Chondrocyte (in vitro differentiated cells): ENCODE data around the gene PTGIS. TPM values are rescaled to one million over a fixed set of nuclear protein-coding genes. Genes with fewer than 3 reads are reported as not detected.

Source experiments
- DNase-seq: peaks from one replicate; pipeline ENCODE4 v3.0.0; 2021; ENCODE audit warnings: mixed read lengths, low spot score
- H3K27ac Mint-ChIP-seq: one replicate; pipeline ENCODE4 v1.8.0; 2021; ENCODE audit warnings: mild to moderate bottlenecking, moderate library complexity, mixed read lengths; ENCODE audit not compliant: unreplicated experiment
- H3K27me3 Mint-ChIP-seq: 2 replicates; pipeline ENCODE4 v1.8.0; 2021; ENCODE audit warnings: low read depth, mixed read lengths
- H3K36me3 Mint-ChIP-seq: 2 replicates; pipeline ENCODE4 v1.8.0; 2021; ENCODE audit warnings: low read depth, mixed read lengths
- H3K4me1 Mint-ChIP-seq: 2 replicates; pipeline ENCODE4 v1.8.0; 2021; ENCODE audit warnings: low read depth, mild to moderate bottlenecking, mixed read lengths
- H3K4me3 Mint-ChIP-seq: one replicate; pipeline ENCODE4 v1.8.0; 2021; ENCODE audit warnings: mild to moderate bottlenecking, moderate library complexity, mixed read lengths; ENCODE audit not compliant: unreplicated experiment
- H3K9me3 Mint-ChIP-seq: 2 replicates; pipeline ENCODE4 v1.8.0; 2021; ENCODE audit warnings: low read depth, mixed read lengths
- total RNA-seq: library from RNA; stranded (reverse); gene quantifications from 3 replicates; pipeline ENCODE4 v1.2.1, GENCODE V29; 2021
- TF ChIP-seq, protein P1 (sequence below): fragments of 200-600 bp; sonication (generic); IDR thresholded peaks from 2 replicates; pipeline ENCODE4 v1.5.0; 2021; ENCODE audit warnings: antibody characterized with exemption, mild to moderate bottlenecking, moderate library complexity

Gene PTGIS
- total RNA-seq, 1 donor from 2014 or later, result 91.5 TPM

DNA sequence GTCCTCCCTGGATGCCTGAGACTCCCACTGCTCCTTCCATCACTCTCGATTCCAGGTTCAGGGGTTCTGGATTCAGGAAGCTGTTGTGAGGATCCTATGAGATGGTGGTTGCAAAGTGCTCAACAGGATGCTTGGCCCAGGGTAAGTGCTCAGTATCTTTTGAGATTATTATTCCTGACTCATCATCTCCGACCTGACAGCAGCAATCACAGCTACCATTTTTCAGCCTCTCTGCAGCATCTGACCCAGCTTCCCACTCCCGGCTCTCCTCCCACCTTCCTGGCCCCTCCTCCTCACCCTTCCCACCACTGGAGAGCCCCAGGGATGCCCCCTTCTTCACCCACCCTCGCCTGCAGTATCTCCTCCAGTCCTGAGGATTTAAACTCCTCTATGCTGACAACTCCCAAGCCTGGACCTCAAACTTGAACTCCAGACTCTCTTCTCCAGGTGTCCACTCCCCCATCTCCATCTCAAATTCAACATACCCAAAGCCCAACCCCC lies 48.7 kb downstream of the PTGIS start:
- H3K4me1 Mint-ChIP-seq, result peaks cover 8% of the 10 kb centered on the region
- no peak overlapping the region for H3K4me3 Mint-ChIP-seq
- H3K36me3 Mint-ChIP-seq, result peaks cover 51% of the 10 kb centered on the region
- H3K27me3 Mint-ChIP-seq, result no peaks in the 10 kb centered on the region
- H3K9me3 Mint-ChIP-seq, result no peaks in the 10 kb centered on the region
- DNase-seq, result no peak
- TF ChIP-seq, protein P1, sequence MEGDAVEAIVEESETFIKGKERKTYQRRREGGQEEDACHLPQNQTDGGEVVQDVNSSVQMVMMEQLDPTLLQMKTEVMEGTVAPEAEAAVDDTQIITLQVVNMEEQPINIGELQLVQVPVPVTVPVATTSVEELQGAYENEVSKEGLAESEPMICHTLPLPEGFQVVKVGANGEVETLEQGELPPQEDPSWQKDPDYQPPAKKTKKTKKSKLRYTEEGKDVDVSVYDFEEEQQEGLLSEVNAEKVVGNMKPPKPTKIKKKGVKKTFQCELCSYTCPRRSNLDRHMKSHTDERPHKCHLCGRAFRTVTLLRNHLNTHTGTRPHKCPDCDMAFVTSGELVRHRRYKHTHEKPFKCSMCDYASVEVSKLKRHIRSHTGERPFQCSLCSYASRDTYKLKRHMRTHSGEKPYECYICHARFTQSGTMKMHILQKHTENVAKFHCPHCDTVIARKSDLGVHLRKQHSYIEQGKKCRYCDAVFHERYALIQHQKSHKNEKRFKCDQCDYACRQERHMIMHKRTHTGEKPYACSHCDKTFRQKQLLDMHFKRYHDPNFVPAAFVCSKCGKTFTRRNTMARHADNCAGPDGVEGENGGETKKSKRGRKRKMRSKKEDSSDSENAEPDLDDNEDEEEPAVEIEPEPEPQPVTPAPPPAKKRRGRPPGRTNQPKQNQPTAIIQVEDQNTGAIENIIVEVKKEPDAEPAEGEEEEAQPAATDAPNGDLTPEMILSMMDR, result no peak
- no peak overlapping the region for H3K27ac Mint-ChIP-seq

DNA sequence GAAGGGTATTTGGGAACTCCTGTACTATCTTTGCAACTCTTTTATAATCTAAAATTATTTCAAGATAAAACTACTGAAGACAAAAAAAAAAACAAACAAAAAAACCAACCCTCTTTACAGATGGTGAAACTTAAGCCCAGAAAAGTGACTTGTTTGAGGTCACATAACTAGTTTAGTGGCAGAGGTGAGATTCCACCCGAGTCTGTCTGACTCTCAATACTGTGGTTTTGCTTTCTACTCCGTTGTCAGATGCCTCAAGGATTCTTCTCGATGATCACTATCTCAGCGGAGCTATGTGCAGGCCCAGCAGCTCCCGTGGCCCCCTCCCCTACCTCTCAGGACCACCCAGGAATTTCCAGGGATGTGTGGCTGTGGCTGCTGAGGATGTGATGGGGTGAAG lies 49.4 kb downstream of the PTGIS start:
- H3K4me3 Mint-ChIP-seq, result no peak overlapping the region
- TF ChIP-seq, protein P1, result no peak
- peaks cover 8% of the 10 kb centered on the region for H3K4me1 Mint-ChIP-seq
- H3K27me3 Mint-ChIP-seq, result no peaks in the 10 kb centered on the region
- peaks cover 51% of the 10 kb centered on the region for H3K36me3 Mint-ChIP-seq
- H3K27ac Mint-ChIP-seq, result no peak overlapping the region
- no peak for DNase-seq
- H3K9me3 Mint-ChIP-seq, result no peaks in the 10 kb centered on the region

DNA sequence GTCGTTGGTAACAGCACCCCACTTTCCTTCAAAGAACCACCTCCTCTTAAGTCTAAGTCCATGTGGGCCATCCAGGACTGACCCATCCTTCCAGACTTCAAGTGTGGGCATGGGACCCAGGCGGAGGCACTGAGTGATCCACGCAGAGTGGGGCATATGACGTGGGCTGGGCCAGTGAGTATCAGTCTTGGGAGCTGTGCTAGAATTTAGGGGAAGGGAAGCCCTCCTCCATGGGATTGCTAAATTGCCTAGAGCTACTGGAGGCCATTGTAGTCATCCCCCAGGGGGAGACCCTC lies 50.2 kb downstream of the PTGIS start:
- TF ChIP-seq, protein P1, result no peak
- Mint-ChIP-seq H3K9me3 (no peaks in the 10 kb centered on the region), H3K27ac (peak overlapping the region; percentile 32), H3K27me3 (no peaks in the 10 kb centered on the region), H3K4me1 (peaks cover 8% of the 10 kb centered on the region), H3K4me3 (no peak overlapping the region), H3K36me3 (peaks cover 50% of the 10 kb centered on the region)
- no peak for DNase-seq

DNA sequence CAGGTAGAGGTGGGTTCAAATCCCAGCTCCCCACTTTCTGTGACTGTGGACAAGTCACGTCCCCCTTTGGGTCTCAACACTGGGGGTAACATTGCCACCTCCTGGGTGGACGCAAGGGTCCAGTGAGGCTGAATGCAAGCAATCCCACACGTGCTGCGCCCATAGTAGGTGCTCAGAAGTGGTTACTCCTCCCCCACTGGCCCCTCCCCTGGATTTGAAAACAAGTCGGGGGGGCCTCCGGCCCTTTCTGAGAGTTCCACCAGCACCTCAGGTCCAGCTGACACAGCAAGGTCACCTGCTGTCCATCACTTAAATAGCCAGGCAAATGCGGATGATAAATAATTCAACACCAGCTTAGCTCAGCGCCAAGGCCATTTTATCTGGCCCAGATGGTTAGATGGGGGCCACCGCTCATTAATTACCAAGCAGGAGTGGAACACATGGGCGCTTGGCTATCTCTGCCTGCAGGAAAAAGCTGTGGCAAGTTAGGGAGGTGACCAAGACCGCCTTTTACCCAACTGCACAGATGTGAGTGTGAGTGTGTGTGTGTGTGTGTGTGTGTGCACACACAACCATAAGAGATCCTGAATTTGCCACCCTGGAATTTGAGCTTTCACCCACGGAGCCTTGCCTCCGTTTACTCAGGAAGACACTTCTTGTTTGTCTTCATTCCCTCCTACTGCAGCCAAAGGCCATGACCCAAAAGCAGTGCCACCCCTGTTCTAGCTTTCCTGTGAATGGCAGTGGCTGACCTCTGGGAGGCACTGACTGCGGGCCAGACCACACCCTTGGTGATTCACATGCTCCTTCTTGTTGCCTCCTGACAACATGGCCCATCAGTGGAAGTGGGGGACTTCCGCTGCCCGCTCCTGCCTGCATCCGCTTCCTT lies 50.8 kb downstream of the PTGIS start:
- H3K36me3 Mint-ChIP-seq, result peaks cover 46% of the 10 kb centered on the region
- no peaks in the 10 kb centered on the region for H3K9me3 Mint-ChIP-seq
- peaks cover 8% of the 10 kb centered on the region for H3K4me1 Mint-ChIP-seq
- no peak for DNase-seq
- H3K4me3 Mint-ChIP-seq, result no peak overlapping the region
- H3K27me3 Mint-ChIP-seq, result no peaks in the 10 kb centered on the region
- peak overlapping the region; percentile 32 for H3K27ac Mint-ChIP-seq
- TF ChIP-seq, protein P1, result no peak

DNA sequence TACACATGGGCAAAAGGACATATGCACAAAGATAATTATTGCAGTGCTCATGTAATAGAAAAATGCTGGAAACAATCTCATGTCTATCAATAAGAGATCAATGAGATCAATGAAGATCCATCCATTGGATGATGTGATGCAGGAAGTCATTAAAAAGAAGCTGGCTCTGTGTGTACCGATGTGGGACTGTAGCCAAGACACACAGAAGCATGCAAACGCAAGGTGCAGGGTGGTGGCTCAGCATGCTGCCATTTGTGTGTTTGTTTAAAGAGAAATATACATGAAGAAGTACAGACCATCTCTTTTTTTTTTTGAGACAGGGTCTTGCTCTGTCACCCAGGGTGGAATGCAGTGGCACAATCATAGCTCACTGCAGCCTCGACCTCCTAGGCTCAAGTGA lies 52.4 kb downstream of the PTGIS start:
- no peak overlapping the region for H3K4me3 Mint-ChIP-seq
- H3K36me3 Mint-ChIP-seq, result peaks cover 33% of the 10 kb centered on the region
- no peak for DNase-seq
- H3K27ac Mint-ChIP-seq, result no peak overlapping the region
- no peaks in the 10 kb centered on the region for H3K27me3 Mint-ChIP-seq
- TF ChIP-seq, protein P1, result no peak
- no peaks in the 10 kb centered on the region for H3K9me3 Mint-ChIP-seq
- peaks cover 15% of the 10 kb centered on the region for H3K4me1 Mint-ChIP-seq
